Pancreas (tissue), 10 donors: ENCODE results near the gene GPS1. TPM values are rescaled to one million over a fixed set of nuclear protein-coding genes. Genes with fewer than 3 reads are reported as not detected.
A peak's percentile ranks its signal among the peaks of the same experiment; 100 is the strongest.

ENCODE experiments used
- ATAC-seq, 4 donors: fragments of 200-7000 bp; cut with Tn5 transposase; one replicate each; pipeline versions ENCODE4 v1.8.0 to v1.9.1; 2020; ENCODE audit warnings: mild to moderate bottlenecking in 4 of 4, moderate library complexity in 4 of 4
- DNase-seq, 6 donors: peaks; one replicate each; pipeline ENCODE4 v3.0.0-alpha.2; 2020
- FAIRE-seq: peaks from 2 replicates; lab custom pipeline; 2012; peaks lifted over from hg19 to GRCh38; lab: Jason Lieb, UNC
- H3K27ac ChIP-seq, 4 donors: fragments of 200-600 bp; sonication (generic); 1 replicate in 3 of 4; 2 replicates in 1 of 4; pipeline versions ENCODE4 v1.5.0 to v1.8.0; 2020
- H3K27me3 ChIP-seq, 4 donors: fragments of 200-600 bp; one replicate each; pipeline ENCODE4 v1.8.0; 2021
- H3K36me3 ChIP-seq, 3 donors: fragments of 200-600 bp; sonication (generic) in 1 of 3; one replicate each; pipeline versions ENCODE4 v1.5.0 to v1.8.0; 2020 to 2021
- H3K4me1 ChIP-seq, 3 donors: fragments of 200-600 bp; one replicate each; pipeline ENCODE4 v1.8.0; 2021
- H3K4me3 ChIP-seq, 4 donors: fragments of 200-600 bp; sonication (generic) in 2 of 4; one replicate each; pipeline versions ENCODE4 v1.5.0 to v1.8.0; 2020 to 2021
- H3K9me3 ChIP-seq, 4 donors: fragments of 200-600 bp; one replicate each; pipeline ENCODE4 v1.8.0; 2021
- CTCF ChIP-seq, 4 donors: fragments of 200-600 bp; sonication (generic) in 3 of 4; IDR thresholded peaks; one replicate each; pipeline versions ENCODE4 v1.5.0 to v1.8.0; 2021; ENCODE audit warnings: antibody characterized with exemption in 4 of 4
- WGBS, 2 donors: extraction: QIAGEN DNeasy Blood & Tissue Kit; methylation state at CpG; one replicate each; pipeline ENCODE4 v1.1.7; 2013; 5-methylcytosine and 5-hydroxymethylcytosine counted together
- intact Hi-C, 3 donors: fragments of 100-400 bp; cut with DNase I; formaldehyde crosslinking; loops; one replicate each; pipeline versions ENCODE4 v1.11.1 to v1.14.2; 2022
- polyA plus RNA-seq, 2 donors: library from polyadenylated mRNA; stranded (reverse); fragments of 200-250 nt; gene quantifications; one replicate each; pipeline ENCODE4 v1.2.3, GENCODE V29; 2013
- total RNA-seq, 6 donors: library from RNA; stranded (reverse); fragmentation: NEBNext Ultra II Directional in 4 of 6; extraction: Animal tissue kit (Norgen Biotek cat#: 25700) in 4 of 6; gene quantifications; one replicate each; pipeline versions ENCODE4 v1.2.1 to v1.2.4, GENCODE V29; 2021 to 2023
- donor health status: healthy with polysubstance abuse.
- donor health status: DM: no; HTN: no; CAD: no; lungs with moderate emphysema.
- donor health status: DM: no; HTN: no; CAD: no.
- donor health status: control.
- donor health status: control.
- donor health status: Bipolar disorder and iron deficiency.
- donor health status: DM: yes; HTN: yes; CAD: no.
- donor health status: DM: no; HTN: no; CAD: no.
- donor health status: DM: no; HTN: no; CAD: no.
- donor health status: DM: yes; HTN: yes; CAD: no.

The GPS1 gene
- total and polyA plus RNA-seq, 8 donors, result 43.0 to 149 (median 53.3) TPM

DNA sequence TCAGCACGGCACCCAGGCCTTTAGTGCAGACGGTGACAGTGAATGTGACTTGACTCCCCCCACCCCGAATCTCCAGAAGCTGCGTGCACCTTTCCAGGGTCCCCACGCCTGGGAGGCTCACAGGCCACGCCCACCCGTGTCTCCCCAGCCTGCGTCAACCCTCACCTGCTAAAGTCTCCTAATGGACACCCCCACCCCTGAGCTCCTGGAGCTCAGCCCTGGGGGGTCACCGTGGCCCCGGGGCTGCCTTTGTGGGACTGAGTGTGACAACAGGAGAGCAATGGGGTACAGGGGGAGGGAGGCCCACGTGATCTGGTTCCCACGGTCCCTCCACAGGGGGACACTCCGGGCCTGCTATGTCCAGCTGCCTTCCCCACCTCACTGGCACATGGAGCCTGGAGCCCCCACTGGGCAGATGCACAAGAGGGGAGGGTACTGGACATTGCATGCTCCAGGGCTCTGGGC is 53.8 kb downstream of the GPS1 start:
- intact Hi-C loops, result no loop called here
- Histone ChIP-seq H3K4me1 (peaks cover 4 to 11% (median 6%) of the 10 kb centered on the region in 3 donors), H3K9me3 (no peaks in the 10 kb centered on the region), H3K36me3 (no peaks in the 10 kb centered on the region), H3K4me3 (no peak overlapping the region), H3K27ac (peak overlapping the region in 2 of 4 donors; percentile 57 to 68), H3K27me3 (no peaks in the 10 kb centered on the region)
- TF ChIP-seq CTCF (IDR thresholded peaks at IDR 0.05), result no peak
- peak in 3 of 6 donors; percentile 18 to 55 (median 37) for DNase-seq
- FAIRE-seq, result no peak
- ATAC-seq, result no peak
- 78 to 84% methylated on average over 13 of the region's 13 CpGs for WGBS, 2 donors

GRCh38 chr17:82105882-82106687 is 54.4 kb downstream of the GPS1 start:
- no peaks in the 10 kb centered on the region for H3K36me3 ChIP-seq
- peaks cover 4 to 10% (median 6%) of the 10 kb centered on the region in 3 donors for H3K4me1 ChIP-seq
- H3K27me3 ChIP-seq, result no peaks in the 10 kb centered on the region
- DNase-seq (peak in 3 of 6 donors; percentile 57 to 79 (median 64)), FAIRE-seq (no peak), ATAC-seq (peak; percentile 36 to 70 (median 65))
- no peaks in the 10 kb centered on the region for H3K9me3 ChIP-seq
- H3K4me3 ChIP-seq, result peak overlapping the region in 1 of 4 donors; percentile 15
- intact Hi-C loops, result no loop called here
- peak overlapping the region; percentile 6 to 75 (median 62) for H3K27ac ChIP-seq
- WGBS, 2 donors, result 42 to 57% methylated on average over 24 of the region's 24 CpGs
- peak in 2 of 4 donors; percentile 9 to 10 for TF ChIP-seq CTCF (IDR thresholded peaks at IDR 0.05)

- Histone ChIP-seq H3K9me3 (no peaks in the 10 kb centered on the region), H3K4me3 (peak overlapping the region in 1 of 4 donors; percentile 15), H3K4me1 (peaks cover 4 to 6% (median 4%) of the 10 kb centered on the region in 3 donors), H3K36me3 (no peaks in the 10 kb centered on the region), H3K27me3 (no peaks in the 10 kb centered on the region), H3K27ac (peak overlapping the region; percentile 6 to 75 (median 62))
- ATAC-seq (peak in 3 of 4 donors; percentile 4 to 5 (median 5)), FAIRE-seq (no peak), DNase-seq (peak in 3 of 6 donors; percentile 26 to 52 (median 44))
- WGBS, 2 donors, result 32 to 54% methylated on average over 9 of the region's 9 CpGs
- TF ChIP-seq CTCF (IDR thresholded peaks at IDR 0.05), result no peak
- intact Hi-C loops, result no loop called here
Measured at GRCh38 chr17:82106688-82107305, 55.1 kb downstream of the GPS1 start.

Other genes starting within 250 kb of the GPS1 start
- 1 to 10 TPM in 2 of 6 donors, under 1 TPM in 3, not detected in 1; 0.28 to 2.1 (median 0.79) TPM for gene GCGR, start 247.7 kb upstream of the GPS1 start, total RNA-seq
- 10 to 100 TPM in 1 of 2 donors, 1 to 10 TPM in 1; 7.3 to 22.7 TPM for gene GCGR, start 247.7 kb upstream of the GPS1 start, polyA plus RNA-seq
- 10 to 100 TPM; 28.9 to 64.0 (median 50.2) TPM for gene MCRIP1, start 218.6 kb upstream of the GPS1 start, total RNA-seq
- 100 to 1,000 TPM; 133 to 203 TPM for gene MCRIP1, start 218.6 kb upstream of the GPS1 start, polyA plus RNA-seq
- gene PPP1R27, start 216.8 kb upstream of the GPS1 start, total RNA-seq, result under 1 TPM in 1 of 6 donors, not detected in 5; 0.19 TPM
- 1 to 10 TPM; 1.1 to 1.5 TPM for gene PPP1R27, start 216.8 kb upstream of the GPS1 start, polyA plus RNA-seq
- 1,000 to 10,000 TPM; 1,057 to 2,130 (median 1,556) TPM for gene P4HB, start 191.4 kb upstream of the GPS1 start, total RNA-seq
- 1,000 to 10,000 TPM in 1 of 2 donors, 100 to 1,000 TPM in 1; 876 to 1,399 TPM for gene P4HB, start 191.4 kb upstream of the GPS1 start, polyA plus RNA-seq
- gene ARHGDIA, start 180.6 kb upstream of the GPS1 start, total RNA-seq, result 100 to 1,000 TPM in 5 of 6 donors, 10 to 100 TPM in 1; 99.5 to 170 (median 160) TPM
- 100 to 1,000 TPM; 157 to 225 TPM for gene ARHGDIA, start 180.6 kb upstream of the GPS1 start, polyA plus RNA-seq
- gene ALYREF, start 160.3 kb upstream of the GPS1 start, total RNA-seq, result 10 to 100 TPM; 14.4 to 27.8 (median 23.4) TPM
- 10 to 100 TPM; 10.3 to 22.6 TPM for gene ALYREF, start 160.3 kb upstream of the GPS1 start, polyA plus RNA-seq
- 10 to 100 TPM; 33.3 to 45.5 (median 42.5) TPM for gene ANAPC11, start 160.2 kb upstream of the GPS1 start, total RNA-seq
- gene ANAPC11, start 160.2 kb upstream of the GPS1 start, polyA plus RNA-seq, result 100 to 1,000 TPM in 1 of 2 donors, 10 to 100 TPM in 1; 95.1 to 112 TPM
- gene NPB, start 149.7 kb upstream of the GPS1 start, total RNA-seq, result under 1 TPM in 4 of 6 donors, not detected in 2; 0.19 to 0.62 (median 0.34) TPM
- under 1 TPM; 0.34 to 0.45 TPM for gene NPB, start 149.7 kb upstream of the GPS1 start, polyA plus RNA-seq
- 10 to 100 TPM in 5 of 6 donors, 1 to 10 TPM in 1; 9.0 to 20.7 (median 15.0) TPM for gene PCYT2, start 140.5 kb upstream of the GPS1 start, total RNA-seq
- gene PCYT2, start 140.5 kb upstream of the GPS1 start, polyA plus RNA-seq, result 10 to 100 TPM; 22.3 to 35.3 TPM
- gene SIRT7, start 133.7 kb upstream of the GPS1 start, total RNA-seq, result 10 to 100 TPM in 5 of 6 donors, 1 to 10 TPM in 1; 9.6 to 18.1 (median 12.0) TPM
- gene SIRT7, start 133.7 kb upstream of the GPS1 start, polyA plus RNA-seq, result 10 to 100 TPM; 33.8 to 40.2 TPM
- gene MAFG, start 124.2 kb upstream of the GPS1 start, total RNA-seq, result 10 to 100 TPM in 1 of 6 donors, 1 to 10 TPM in 5; 6.4 to 11.1 (median 8.0) TPM
- gene MAFG, start 124.2 kb upstream of the GPS1 start, polyA plus RNA-seq, result 1 to 10 TPM; 6.9 to 8.2 TPM
- gene PYCR1, start 114.6 kb upstream of the GPS1 start, total RNA-seq, result 100 to 1,000 TPM in 1 of 6 donors, 10 to 100 TPM in 5; 30.6 to 158 (median 52.3) TPM
- 10 to 100 TPM; 25.4 to 36.9 TPM for gene PYCR1, start 114.6 kb upstream of the GPS1 start, polyA plus RNA-seq
- not detected for gene MYADML2, start 104.7 kb upstream of the GPS1 start, total RNA-seq
- not detected for gene MYADML2, start 104.7 kb upstream of the GPS1 start, polyA plus RNA-seq
- gene NOTUM, start 90.7 kb upstream of the GPS1 start, total RNA-seq, result under 1 TPM in 5 of 6 donors, not detected in 1; 0.14 to 0.44 (median 0.16) TPM
- gene NOTUM, start 90.7 kb upstream of the GPS1 start, polyA plus RNA-seq, result under 1 TPM; 0.21 to 0.27 TPM
- gene ASPSCR1, start 74.3 kb upstream of the GPS1 start, total RNA-seq, result 10 to 100 TPM; 12.2 to 25.7 (median 16.2) TPM
- 10 to 100 TPM; 70.8 to 78.8 TPM for gene ASPSCR1, start 74.3 kb upstream of the GPS1 start, polyA plus RNA-seq
- 10 to 100 TPM; 14.0 to 28.6 (median 16.4) TPM for gene CENPX, start 29.0 kb upstream of the GPS1 start, total RNA-seq
- gene CENPX, start 29.0 kb upstream of the GPS1 start, polyA plus RNA-seq, result 10 to 100 TPM; 43.6 to 62.4 TPM
- gene LRRC45, start 28.6 kb upstream of the GPS1 start, total RNA-seq, result 1 to 10 TPM; 5.3 to 9.9 (median 6.2) TPM
- 10 to 100 TPM; 20.0 to 21.6 TPM for gene LRRC45, start 28.6 kb upstream of the GPS1 start, polyA plus RNA-seq
- gene RAC3, start 20.2 kb upstream of the GPS1 start, total RNA-seq, result 1 to 10 TPM in 5 of 6 donors, under 1 TPM in 1; 0.97 to 3.3 (median 1.9) TPM
- gene RAC3, start 20.2 kb upstream of the GPS1 start, polyA plus RNA-seq, result 10 to 100 TPM in 1 of 2 donors, 1 to 10 TPM in 1; 6.0 to 12.6 TPM
- 10 to 100 TPM; 34.8 to 87.4 (median 51.1) TPM for gene DCXR, start 14.2 kb upstream of the GPS1 start, total RNA-seq
- gene DCXR, start 14.2 kb upstream of the GPS1 start, polyA plus RNA-seq, result 100 to 1,000 TPM in 1 of 2 donors, 10 to 100 TPM in 1; 86.7 to 108 TPM
- 10 to 100 TPM; 18.2 to 30.8 (median 28.4) TPM for gene RFNG, start 87 bp upstream of the GPS1 start, total RNA-seq
- 10 to 100 TPM; 57.9 to 59.1 TPM for gene RFNG, start 87 bp upstream of the GPS1 start, polyA plus RNA-seq
- gene DUS1L, start 13.9 kb downstream of the GPS1 start, total RNA-seq, result 10 to 100 TPM; 56.0 to 89.2 (median 63.7) TPM
- gene DUS1L, start 13.9 kb downstream of the GPS1 start, polyA plus RNA-seq, result 100 to 1,000 TPM; 138 to 186 TPM
- gene FASN, start 46.3 kb downstream of the GPS1 start, total RNA-seq, result 10 to 100 TPM; 12.4 to 69.4 (median 31.5) TPM
- 10 to 100 TPM; 31.8 to 50.2 TPM for gene FASN, start 46.3 kb downstream of the GPS1 start, polyA plus RNA-seq
- 10 to 100 TPM; 19.6 to 31.8 (median 22.9) TPM for gene CCDC57, start 160.9 kb downstream of the GPS1 start, total RNA-seq
- 100 to 1,000 TPM; 135 to 176 TPM for gene CCDC57, start 160.9 kb downstream of the GPS1 start, polyA plus RNA-seq
- gene SLC16A3, start 177.1 kb downstream of the GPS1 start, total RNA-seq, result 10 to 100 TPM in 2 of 6 donors, 1 to 10 TPM in 4; 1.2 to 22.8 (median 4.2) TPM
- gene SLC16A3, start 177.1 kb downstream of the GPS1 start, polyA plus RNA-seq, result 1 to 10 TPM; 3.5 TPM
- 10 to 100 TPM; 47.1 to 81.6 (median 62.5) TPM for gene CSNK1D, start 221.8 kb downstream of the GPS1 start, total RNA-seq
- gene CSNK1D, start 221.8 kb downstream of the GPS1 start, polyA plus RNA-seq, result 100 to 1,000 TPM; 101 to 107 TPM